MM.1S (cell line): Measurements from ENCODE around the gene BICDL2.
A peak's percentile ranks its signal among the peaks of the same experiment; 100 is the strongest.

Source experiments
- DNase-seq: peaks from one replicate; pipeline ENCODE4 v3.0.0-alpha.2; 2015
- H2AFZ ChIP-seq: fragments of 300-600 bp; sonication (generic); 2 replicates; pipeline ENCODE4 v1.6.0; 2016; ENCODE audit warnings: antibody characterized with exemption, low read length
- H3F3A ChIP-seq: fragments of 300-600 bp; sonication (generic); 2 replicates; pipeline ENCODE4 v1.6.1; 2016; ENCODE audit warnings: mild to moderate bottlenecking, antibody characterized with exemption, low read length, moderate library complexity, mixed read lengths; ENCODE audit not compliant: insufficient read depth
- H3K27ac ChIP-seq: fragments of 300-600 bp; sonication (generic); 2 replicates; pipeline ENCODE4 v1.5.1; 2016; ENCODE audit warnings: mild to moderate bottlenecking, low read length
- H3K27me3 ChIP-seq: fragments of 300-600 bp; sonication (generic); replicated peaks from 2 replicates; pipeline ENCODE4 v1.6.0; 2016; ENCODE audit warnings: low read length; ENCODE audit not compliant: insufficient read depth
- H3K36me3 ChIP-seq: fragments of 300-600 bp; sonication (generic); replicated peaks from 2 replicates; pipeline ENCODE4 v1.6.1; 2016; ENCODE audit warnings: mild to moderate bottlenecking, low read length, mixed read lengths; ENCODE audit not compliant: insufficient read depth
- H3K4me1 ChIP-seq: fragments of 300-600 bp; sonication (generic); 2 replicates; pipeline ENCODE4 v1.6.1; 2016; ENCODE audit warnings: low read length, mixed read lengths
- H3K4me2 ChIP-seq: fragments of 300-600 bp; sonication (generic); 2 replicates; pipeline ENCODE4 v1.6.0; 2016; ENCODE audit warnings: low read depth, low read length
- H3K4me3 ChIP-seq: fragments of 300-600 bp; sonication (generic); 2 replicates; pipeline ENCODE4 v1.5.1; 2016; ENCODE audit warnings: low read length, mixed read lengths
- H3K79me2 ChIP-seq: fragments of 300-600 bp; sonication (generic); 2 replicates; pipeline ENCODE4 v1.6.1; 2016; ENCODE audit warnings: mixed run types, low read length, mixed read lengths
- H3K9ac ChIP-seq: fragments of 300-600 bp; sonication (generic); 2 replicates; pipeline ENCODE4 v1.6.1; 2016; ENCODE audit warnings: low read length, mixed read lengths
- H3K9me2 ChIP-seq: fragments of 300-600 bp; sonication (generic); replicated peaks from 2 replicates; pipeline ENCODE4 v1.6.1; 2016; ENCODE audit warnings: mild to moderate bottlenecking, low read length, mixed read lengths; ENCODE audit not compliant: insufficient read depth
- H3K9me3 ChIP-seq: fragments of 300-600 bp; sonication (generic); replicated peaks from 2 replicates; pipeline ENCODE4 v1.6.1; 2016; ENCODE audit warnings: mild to moderate bottlenecking, low read length, mixed read lengths; ENCODE audit not compliant: insufficient read depth
- H4K20me1 ChIP-seq: fragments of 300-600 bp; sonication (generic); 2 replicates; pipeline ENCODE4 v1.6.1; 2016; ENCODE audit warnings: mild to moderate bottlenecking, low read length, moderate library complexity, mixed read lengths; ENCODE audit not compliant: insufficient read depth
- CTCF ChIP-seq: fragments of 300-600 bp; sonication (generic); IDR thresholded peaks from 2 replicates; pipeline ENCODE4 v1.5.1; 2016; ENCODE audit warnings: antibody characterized with exemption, low read length, mixed read lengths
- EZH2 ChIP-seq: fragments of 300-600 bp; sonication (generic); optimal IDR thresholded peaks from 2 replicates; pipeline ENCODE3; 2017; ENCODE audit warnings: low read depth, mild to moderate bottlenecking, antibody characterized with exemption, low read length, mixed read lengths
- EZH2phosphoT487 ChIP-seq: fragments of 300-600 bp; sonication (generic); IDR thresholded peaks from 2 replicates; pipeline ENCODE4 v1.6.1; 2018; ENCODE audit warnings: antibody characterized with exemption, low read length

The BICDL2 gene

GRCh38 chr16:2980227-2981176 lies 56.2 kb downstream of the BICDL2 start, which contains the start of gene PKMYT1:
PKMYT1 (minus strand) TSS chr16:2980446; CDS start chr16:2979657, 789 bp downstream.
- peak within 1 kb of the TSS; percentile 12; the same call in 1 of the 2 replicates for H3K27ac ChIP-seq
- peaks cover 5% of the 10 kb centered on the region; the same call in 1 of the 2 replicates for H3K4me1 ChIP-seq
- H2AFZ ChIP-seq, result peak within 1 kb of the TSS; percentile 76
- no peaks in the 10 kb centered on the region for H3K9me3 ChIP-seq
- H3K36me3 ChIP-seq, result no peaks in the 10 kb centered on the region
- H3K9me2 ChIP-seq, result no peaks in the 10 kb centered on the region
- DNase-seq, result peak; percentile 92
- TF ChIP-seq EZH2 (no peak), CTCF (no peak), EZH2phosphoT487 (no peak)
- H3K9ac ChIP-seq, result peak within 1 kb of the TSS; percentile 96
- H4K20me1 ChIP-seq, result no peaks in the 10 kb centered on the region
- peak within 1 kb of the TSS; percentile 90 for H3K4me3 ChIP-seq
- H3F3A ChIP-seq, result peaks cover 7% of the 10 kb centered on the region; the same call in 1 of the 2 replicates
- H3K4me2 ChIP-seq, result peak within 1 kb of the TSS; percentile 96
- peaks cover 16% of the 10 kb centered on the region for H3K27me3 ChIP-seq
- peaks cover 27% of the 10 kb centered on the region for H3K79me2 ChIP-seq

- DNase-seq, result no peak
- H3K79me2 ChIP-seq, result peaks cover 27% of the 10 kb centered on the region
- no peaks in the 10 kb centered on the region for H4K20me1 ChIP-seq
- peaks cover 5% of the 10 kb centered on the region; the same call in 1 of the 2 replicates for H3K4me1 ChIP-seq
- H3K9me2 ChIP-seq, result no peaks in the 10 kb centered on the region
- H3K4me3 ChIP-seq, result peak overlapping the region; percentile 90
- peak overlapping the region; percentile 96 for H3K9ac ChIP-seq
- H3K27me3 ChIP-seq, result peaks cover 9% of the 10 kb centered on the region
- H3F3A ChIP-seq, result peaks cover 7% of the 10 kb centered on the region; the same call in 1 of the 2 replicates
- peak overlapping the region; percentile 57 for H2AFZ ChIP-seq
- peak overlapping the region; percentile 12; the same call in 1 of the 2 replicates for H3K27ac ChIP-seq
- H3K9me3 ChIP-seq, result no peaks in the 10 kb centered on the region
- no peak for TF ChIP-seq EZH2
- H3K36me3 ChIP-seq, result no peaks in the 10 kb centered on the region
- peak overlapping the region; percentile 69 for H3K4me2 ChIP-seq
These were observed 57.0 kb downstream of the BICDL2 start for GRCh38 chr16:2979669-2980226.
